ENCODE data around the gene AGPAT3.

GRCh38 chr21:43845386-43845785 lies 19.6 kb upstream of the AGPAT3 start:
- no peak for TF ChIP-seq ZNF157 (tag by site-specific recombination; IDR thresholded peaks at IDR 0.05)
- no peak for TF ChIP-seq CTCF (tag by site-specific recombination; IDR thresholded peaks at IDR 0.05)
- TF ChIP-seq ZNF626 (tag by site-specific recombination; IDR thresholded peaks at IDR 0.05): no peak
- TF ChIP-seq ZNF112 (tag by site-specific recombination; IDR thresholded peaks at IDR 0.05): no peak
- no peak for TF ChIP-seq ZNF114 (tag by site-specific recombination; IDR thresholded peaks at IDR 0.05)
- TF ChIP-seq ATF2 (tag by site-specific recombination; IDR thresholded peaks at IDR 0.05; ENCODE audit: low read depth): no peak
